Kidney tubule cell (primary cell): ENCODE data around the gene WDR31.
A peak's percentile ranks its signal among the peaks of the same experiment; 100 is the strongest.
"Not testable (repeated sequence)": the region's sequence is repeated elsewhere in the genome, so short reads cannot be mapped to it uniquely, and the experiment has no call there.

Experiments
- DNase-seq: peaks from one replicate; pipeline ENCODE4 v3.0.0-alpha.2; 2018; ENCODE audit warnings: low spot score

The WDR31 gene

DNA sequence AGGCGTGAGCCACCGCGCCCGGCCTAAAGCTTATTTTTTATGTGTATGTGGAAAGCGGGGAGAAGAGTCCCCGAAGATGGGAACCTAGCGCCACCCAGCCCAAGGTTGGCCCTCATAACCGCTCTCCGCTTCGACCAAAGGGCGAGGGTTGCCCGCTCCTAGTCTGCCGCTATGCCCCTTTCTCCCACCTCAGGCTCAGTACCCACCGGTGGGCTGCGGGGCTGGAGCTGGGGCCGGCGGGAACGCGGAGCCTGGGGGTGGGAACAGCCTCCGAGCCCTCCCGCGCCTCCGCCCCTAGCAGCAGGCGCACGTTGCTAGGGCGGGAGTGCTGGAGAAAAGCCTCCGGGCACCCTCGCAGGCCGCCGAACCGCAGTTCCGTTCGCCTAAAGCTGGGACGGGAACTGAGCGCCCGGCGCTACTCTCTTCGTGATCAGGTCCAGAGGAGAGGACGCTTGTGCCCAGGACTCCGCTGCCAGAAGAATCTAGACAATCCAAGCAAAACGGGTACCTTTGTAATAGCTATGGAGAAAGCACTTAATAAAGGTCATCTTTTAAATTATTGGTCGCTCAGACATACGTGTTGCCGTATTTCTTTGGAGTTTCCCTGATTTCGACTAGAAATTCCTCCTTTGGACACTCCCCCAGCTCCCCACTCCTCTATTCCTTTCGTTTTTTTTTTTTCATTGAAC lies at the start of gene WDR31:
Gene WDR31 (minus strand): TSS at position 265 of the 689 bp plus-strand sequence. CDS start 8,253 bp downstream, outside the sequence.
- DNase-seq: peak; percentile 91

DNA sequence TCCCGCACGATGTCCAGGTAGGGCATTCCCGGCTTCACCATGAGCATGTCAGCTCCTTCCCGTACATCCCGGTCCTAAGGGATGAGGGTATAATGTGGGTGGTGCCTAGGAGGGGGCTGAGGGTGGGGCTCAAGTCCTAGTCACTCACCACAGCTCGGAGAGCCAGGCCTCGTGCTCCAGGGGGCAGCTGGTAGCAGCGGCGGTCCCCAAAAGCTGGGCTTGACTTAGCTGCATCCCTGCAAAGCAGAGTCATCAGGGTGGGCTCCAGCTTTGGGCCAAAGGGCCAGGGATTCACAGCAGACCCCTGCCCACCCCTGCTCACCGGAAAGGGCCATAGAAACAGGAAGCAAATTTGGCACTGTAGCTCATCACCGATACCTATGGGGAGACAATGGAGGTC lies 49.4 kb upstream of the WDR31 start:
- DNase-seq: no peak

DNA sequence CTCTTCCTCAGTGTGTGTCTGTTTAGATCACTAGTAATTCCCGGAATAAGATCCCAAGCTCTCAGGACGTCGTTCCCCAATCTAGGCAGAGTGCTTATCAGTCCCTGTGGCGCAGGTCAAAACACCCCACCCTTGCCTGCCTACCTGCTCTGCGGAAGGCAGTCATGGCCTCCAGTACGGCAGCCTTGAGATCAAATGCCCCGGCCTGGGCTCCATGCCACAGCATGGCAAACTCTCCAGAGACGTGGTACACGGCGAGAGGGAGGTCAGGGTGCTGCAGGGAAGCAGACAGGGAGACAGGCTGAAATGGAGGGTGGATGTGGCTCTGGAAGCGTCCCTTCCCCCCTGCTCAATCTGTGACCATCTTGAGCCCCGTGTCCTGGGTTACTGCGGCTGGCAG lies 48.8 kb upstream of the WDR31 start:
- DNase-seq: no peak

DNA sequence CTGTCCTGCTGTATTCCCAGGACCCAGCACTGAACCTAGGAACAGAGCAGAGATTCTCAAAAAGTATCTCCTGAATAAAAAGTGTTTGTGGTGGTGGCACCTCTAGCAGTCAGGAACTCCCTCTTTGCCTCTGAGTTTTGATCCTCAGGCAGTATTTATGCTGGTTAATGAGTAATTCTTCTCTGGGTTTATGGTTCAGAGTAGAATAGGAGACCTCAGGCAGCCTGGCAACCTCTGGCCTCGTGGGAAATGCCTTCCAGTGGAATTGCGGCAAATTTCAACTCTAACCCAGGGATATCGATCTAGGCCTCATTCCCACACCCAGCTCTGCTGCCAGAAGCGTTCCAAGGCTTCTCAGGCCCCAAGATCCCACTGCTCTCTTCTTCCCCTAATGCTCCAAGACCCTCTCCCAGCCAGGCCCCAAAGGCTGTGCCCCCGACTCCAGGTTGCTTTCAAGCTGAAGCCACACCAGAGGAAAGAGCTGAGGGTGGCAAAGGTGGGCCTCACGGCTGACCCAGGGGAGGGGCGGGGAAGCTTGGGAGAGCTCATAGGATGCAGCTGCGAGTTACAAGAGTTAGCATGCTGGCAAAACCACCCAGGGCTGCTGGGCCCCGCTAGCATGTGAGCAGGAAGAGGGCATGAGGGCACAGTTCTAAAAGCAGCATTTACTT lies 47.6 kb upstream of the WDR31 start:
- DNase-seq: peak; percentile 34

DNA sequence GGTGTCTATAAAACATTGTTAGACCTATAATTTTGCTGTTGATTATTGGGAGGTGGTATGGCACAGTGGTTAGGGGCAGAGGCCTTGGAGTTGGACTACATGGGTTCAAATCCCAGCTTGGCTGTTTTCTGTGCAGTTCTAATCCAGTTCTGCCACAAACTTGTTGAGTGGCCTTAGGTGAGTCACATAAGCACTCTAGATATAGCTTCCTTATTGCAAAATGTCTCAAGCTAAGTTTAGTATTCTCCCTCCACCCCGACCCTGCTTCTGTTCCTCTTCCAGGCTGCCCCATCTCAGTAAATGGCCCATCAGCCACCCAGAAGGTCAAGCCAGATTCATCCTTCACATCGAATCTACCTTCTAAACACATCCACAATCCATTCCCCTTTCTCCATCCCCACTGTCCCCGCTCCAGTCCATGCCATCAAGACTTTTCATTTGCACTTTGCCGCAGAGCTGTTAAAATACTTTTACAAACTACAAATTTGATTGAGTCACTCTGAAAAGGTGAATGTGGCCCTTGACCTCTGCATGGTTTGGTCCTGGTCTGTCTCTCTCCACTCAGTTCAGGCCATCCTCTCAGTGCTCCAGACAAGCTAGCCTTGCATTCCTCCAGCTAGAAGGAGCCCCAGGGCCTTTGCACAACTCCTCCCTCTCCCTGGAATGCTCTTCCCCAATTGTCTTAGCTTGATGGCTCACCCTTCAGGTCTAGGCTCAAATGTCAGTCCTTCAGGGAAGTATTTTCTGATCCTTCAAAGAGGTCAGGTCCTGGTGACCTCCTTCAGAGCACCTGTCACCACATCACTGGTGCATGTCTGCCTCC lies 46.7 kb upstream of the WDR31 start:
- DNase-seq: no peak

DNA sequence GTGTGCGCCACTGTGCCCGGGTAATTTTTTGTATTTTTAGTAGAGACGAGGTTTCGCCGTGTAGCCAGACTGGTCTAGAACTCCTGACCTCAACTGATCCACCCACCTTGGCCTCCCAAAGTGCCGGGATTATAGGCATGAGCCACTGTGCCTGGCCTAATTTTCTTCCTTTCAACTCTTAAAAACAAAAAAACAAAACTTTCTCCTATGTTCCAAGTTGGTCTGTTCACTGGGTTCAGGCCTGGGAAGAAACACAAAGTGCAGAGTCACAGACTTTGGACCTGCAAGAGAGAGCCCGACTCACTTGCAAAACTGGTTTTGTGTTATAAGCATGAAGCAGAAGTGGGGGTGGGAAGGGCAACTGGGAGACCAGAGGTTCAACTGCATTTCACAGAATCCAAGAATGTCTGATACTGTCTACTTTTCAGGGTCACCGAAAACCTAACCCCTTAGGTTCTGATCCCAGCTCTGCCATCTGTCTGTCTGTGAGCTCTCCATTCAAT lies 41.9 kb upstream of the WDR31 start:
- no peak for DNase-seq

DNA sequence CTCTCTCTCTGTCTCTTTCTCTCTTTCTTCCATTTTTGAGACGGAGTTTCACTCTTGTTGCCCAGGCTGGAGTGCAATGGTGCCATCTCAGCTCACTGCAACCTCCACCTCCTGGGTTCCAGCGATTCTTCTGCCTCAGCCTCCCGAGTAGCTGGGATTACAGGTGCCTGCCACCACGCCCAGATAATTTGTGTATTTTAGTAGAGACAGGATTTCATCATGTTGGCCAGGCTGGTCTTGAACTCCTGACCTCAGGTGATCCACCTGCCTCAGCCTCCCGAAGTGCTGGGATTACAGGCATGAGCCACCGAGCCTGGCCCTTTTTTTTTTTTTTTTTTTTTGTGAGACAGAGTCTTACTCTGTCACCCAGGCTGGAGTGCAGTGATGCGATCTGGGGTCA lies 41.4 kb upstream of the WDR31 start:
- not testable (repeated sequence) for DNase-seq

DNA sequence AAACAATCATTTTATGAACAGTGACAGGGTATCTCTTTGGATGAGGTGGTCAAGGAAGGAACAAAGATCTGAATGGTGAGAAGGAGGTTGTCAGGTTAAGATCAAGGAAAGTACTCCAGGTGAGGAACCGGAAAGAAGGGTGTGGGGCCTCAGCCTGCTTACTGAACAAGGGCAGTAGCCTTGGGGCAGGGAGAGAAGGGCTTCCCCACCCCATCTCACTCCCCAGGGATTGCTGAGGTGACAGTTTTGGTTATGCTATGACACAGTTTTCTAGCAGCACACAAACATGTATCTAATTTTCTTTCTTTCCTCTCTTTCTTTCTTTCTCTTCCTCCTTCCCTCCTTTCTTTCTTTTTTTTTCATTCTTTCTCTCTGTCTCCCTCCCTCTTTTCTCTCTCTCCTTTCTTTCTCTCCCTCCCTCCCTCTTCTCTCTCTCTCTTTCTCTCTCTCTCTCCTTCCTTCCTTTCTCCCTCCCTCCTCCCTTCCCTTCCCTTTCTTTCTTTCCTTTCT lies 40.8 kb upstream of the WDR31 start:
- no peak for DNase-seq

DNA sequence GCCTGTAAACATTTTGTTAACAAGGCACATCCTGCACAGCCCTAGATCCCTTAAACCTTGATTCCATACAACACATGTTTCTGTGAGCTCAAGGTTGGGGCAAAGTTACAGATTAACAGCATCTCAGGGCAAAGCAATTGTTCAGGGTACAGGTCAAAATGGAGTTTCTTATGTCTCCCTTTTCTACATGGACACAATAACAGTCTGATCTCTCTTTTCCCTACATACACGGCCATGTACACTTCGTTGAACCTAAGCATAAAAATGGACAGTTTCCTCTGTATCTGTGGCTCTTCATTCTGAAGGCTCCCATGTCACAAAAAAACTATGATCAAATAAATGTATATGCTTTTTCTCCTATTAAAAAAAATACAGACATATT lies 39.7 kb upstream of the WDR31 start:
- DNase-seq: not testable (repeated sequence)

DNA sequence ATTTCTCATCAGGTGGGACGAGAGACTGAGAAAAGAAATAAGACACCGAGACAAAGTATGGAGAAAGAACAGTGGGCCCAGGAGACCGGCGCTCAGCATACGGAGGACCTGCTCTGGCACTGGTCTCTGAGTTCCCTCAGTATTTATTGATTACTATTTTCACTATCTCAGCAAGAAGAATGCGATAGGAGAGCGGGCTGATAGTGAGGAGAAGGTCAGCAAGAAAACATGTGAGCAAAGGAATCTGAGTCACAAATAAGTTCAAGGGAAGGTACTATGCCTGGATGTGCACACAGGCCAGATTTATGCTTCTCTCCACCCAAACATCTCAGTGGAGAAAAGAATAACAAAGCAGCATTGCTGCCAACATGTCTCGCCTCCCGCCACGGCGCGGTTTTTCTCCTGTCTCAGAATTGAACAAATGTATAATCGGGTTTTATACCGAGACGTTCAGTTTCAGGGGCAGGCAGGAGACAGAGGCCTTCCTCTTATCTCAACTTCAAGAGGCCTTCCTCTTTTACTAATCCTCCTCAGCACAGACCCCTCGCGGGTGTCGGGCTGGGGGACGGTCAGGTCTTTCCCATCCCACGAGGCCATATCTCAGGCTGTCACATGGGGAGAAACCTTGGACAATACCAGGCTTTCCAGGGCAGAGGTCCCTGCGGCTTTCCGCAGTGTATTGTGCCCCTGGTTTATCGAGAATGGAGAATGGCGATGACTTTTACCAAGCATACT lies 39.2 kb upstream of the WDR31 start:
- not testable (repeated sequence) for DNase-seq

DNA sequence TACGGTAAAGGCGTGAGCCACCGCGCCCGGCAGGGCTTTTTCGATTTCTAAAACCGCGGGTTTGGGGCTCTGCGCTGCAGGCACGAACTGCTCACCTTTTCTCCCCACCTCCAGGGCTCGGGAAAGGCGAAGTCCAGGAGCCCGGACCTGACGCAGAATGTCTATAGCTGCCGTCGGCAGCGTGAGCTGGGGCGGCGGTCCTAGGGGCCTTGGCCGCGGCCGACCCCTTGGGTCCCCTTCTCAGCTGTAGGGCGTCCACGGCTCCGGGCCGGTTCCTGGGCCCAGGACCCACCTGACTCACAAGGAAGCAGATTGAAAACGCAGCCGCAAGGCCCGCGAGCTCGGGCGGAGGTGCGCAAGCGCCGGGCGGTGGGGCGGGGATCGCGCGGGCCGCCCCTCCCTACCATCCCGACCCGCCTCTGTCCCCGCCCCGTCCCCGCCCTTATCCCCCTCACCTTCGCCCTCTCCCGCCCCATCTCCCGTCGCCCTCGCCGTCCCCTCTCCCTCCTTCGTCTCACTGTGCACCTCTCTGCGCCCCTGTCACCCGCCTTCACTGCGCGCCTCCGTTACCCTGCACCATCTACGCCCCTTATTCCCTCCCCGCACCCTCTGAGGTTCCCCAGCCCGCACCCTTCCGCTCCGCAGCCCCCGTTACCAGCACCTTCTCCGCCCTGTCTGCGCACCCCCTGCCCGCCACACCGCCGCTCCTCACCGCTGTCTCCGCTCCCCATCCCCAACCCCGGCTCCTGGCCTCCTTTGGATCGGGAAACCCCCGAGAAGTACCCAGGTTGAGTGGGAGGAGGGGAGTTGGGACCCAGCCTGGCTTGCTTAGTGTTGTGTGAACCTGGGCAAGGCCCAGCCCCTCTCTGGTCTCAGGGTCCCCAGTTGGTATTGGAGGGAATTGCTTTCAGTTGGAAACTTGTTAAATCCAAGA lies 36.8 kb upstream of the WDR31 start, which contains the start of gene HDHD3:
Gene HDHD3 (minus strand): TSS at position 353 of the 934 bp plus-strand sequence. CDS start 2,632 bp downstream, outside the sequence.
- peak; percentile 90 for DNase-seq

DNA sequence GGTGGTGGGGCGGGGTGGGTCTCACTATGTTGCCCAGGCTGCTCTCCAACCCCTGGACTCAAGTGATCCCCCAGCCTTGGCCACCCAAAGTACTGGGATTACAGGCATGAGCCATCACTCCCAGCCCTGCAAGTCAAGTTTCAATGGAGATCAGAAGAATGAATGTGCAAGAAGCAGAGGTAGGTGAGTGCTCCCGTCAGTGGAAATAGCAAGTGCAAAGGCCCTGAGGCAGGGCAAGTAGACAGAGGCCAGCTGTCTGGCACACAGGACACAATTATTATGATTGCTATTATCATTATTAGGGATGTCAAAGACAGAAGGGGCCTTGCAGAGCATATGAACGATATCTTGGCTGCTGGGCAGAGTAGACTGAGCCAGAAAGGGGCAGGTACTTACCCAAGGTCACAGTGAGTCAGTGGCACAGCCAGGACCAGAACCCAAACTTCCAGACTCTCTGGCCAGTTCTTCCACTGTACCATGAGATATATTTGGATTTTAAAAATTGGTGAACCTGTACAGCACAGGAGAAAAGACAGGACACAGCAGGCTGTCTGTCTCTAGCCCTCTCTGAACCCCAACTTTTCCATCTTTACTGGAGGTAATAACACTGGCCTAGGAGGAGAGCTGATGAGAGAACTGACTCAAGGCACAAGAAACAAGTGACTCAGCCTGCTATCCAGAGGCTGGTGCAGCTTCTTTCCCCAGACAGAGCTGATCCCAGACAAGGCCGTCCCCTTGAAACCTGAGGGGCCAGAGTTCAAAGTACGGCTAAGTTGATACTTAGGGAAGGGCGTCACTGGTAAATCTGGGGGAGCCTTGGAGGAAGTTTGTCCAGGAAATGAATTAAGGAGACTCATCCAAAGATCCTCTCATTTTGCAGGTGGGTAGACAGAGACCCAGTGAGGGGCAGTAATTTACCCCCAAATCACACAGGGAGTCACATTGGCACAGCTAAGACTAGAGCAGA lies 35.3 kb upstream of the WDR31 start:
- DNase-seq: peak; percentile 71

DNA sequence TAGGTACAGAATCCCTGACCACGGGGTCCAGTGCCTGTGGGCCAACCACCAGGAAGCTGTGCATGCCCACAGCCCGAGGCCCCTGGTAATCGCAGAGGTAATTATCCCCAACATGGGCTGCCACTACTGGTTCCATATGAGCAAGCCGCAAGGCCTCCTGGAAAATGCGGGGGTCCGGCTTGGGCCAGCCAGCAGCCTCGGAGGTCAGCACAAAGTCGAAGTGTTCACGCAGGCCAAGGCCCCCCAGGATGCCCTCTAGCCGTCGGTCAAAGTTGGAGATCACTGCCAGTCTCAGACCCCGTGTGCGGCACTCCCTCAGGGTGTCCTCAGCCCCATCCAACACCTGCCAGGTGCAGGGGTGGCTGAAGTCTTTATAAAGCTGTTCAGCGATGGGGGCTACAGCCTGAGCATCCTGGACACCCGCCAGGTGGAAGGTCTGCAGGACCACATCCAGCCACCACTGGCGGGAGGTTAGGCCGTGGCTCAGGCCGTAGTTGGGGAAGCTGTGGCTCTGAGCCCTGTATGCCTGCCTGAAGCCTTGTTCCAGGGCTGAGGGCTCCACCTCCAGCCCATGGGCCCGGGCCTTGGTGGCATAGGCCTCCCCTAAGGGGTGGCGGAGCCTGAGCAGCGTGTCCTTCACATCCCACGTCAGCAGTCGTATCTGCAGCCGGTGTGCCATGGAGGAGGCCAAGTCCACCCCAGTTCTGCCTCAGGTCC lies 33.8 kb upstream of the WDR31 start:
- no peak for DNase-seq

DNA sequence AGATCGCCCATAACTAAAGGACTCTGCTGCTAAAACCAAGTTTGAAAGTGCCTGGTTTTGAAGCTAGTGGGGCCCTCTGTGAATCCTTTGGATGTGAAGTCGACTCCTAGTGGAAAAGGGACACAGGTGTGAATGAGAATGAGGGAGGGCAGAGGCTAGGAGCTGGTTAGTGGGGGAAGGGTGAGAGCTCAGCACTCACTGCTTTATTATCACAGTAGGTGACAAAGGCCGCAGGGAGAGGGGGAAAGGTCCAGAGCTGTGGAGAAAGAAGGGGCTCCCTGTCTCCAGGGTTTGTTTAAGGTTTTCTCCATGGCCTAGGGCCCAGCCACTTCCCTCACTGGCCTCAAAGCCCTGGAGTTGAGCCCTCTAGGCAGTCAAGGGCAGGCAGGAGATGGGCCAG lies 33.2 kb upstream of the WDR31 start:
- no peak for DNase-seq

DNA sequence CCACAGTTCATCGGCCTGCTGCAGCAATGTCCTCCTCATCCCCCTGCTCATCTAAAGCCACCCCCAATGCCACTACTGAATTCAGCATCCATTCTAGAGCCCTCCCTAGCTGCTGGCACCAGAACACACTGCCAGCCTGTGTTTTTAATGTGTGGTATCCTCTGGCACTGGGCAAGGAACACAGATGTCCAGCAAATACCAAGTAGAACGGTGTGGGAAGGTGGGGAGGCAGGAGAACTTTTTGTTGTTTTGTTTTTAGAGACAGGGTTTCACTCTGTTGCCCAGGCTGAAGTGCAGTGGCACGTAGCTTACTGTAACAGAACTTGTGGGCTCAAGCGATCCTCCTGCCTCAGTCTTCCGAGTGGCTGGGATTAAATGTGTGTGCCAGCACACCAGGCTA lies 32.0 kb upstream of the WDR31 start:
- DNase-seq: no peak

DNA sequence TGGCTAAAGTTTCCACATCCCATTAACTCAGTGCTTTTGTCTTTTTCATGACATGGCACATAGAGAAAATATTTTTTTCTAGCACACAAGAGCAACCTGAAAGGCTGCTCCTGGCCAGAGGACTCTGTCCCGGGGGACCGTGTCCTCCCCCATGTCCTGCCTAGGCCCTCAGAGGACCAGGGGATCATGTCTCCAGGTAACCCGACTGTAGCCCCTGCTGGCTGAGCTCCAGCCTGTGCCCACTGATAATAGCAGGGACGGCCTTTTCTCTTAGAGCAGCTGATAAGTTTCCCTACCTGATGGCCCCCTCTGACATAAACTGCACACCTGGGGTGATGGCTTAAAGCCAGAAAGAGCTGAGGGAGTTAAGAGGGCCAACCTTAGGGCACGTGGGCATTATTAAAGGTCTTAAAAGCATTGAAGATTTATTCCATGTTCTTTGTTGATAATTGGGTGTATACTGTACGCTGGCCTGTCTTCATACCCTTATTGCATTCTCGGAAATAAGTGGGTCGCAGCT lies 30.8 kb upstream of the WDR31 start:
- DNase-seq: no peak

DNA sequence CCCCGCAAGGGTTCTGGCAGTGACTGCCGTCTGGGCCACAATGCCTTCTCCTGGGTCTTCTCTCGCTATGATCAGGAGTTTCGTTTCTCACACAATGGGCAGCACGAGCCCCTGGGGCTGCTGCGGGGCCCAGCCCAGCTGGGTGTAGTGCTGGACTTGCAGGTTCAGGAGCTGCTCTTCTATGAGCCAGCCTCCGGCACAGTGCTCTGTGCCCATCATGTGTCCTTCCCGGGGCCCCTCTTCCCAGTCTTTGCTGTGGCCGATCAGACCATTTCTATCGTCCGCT lies 29.7 kb upstream of the WDR31 start:
- no peak for DNase-seq

DNA sequence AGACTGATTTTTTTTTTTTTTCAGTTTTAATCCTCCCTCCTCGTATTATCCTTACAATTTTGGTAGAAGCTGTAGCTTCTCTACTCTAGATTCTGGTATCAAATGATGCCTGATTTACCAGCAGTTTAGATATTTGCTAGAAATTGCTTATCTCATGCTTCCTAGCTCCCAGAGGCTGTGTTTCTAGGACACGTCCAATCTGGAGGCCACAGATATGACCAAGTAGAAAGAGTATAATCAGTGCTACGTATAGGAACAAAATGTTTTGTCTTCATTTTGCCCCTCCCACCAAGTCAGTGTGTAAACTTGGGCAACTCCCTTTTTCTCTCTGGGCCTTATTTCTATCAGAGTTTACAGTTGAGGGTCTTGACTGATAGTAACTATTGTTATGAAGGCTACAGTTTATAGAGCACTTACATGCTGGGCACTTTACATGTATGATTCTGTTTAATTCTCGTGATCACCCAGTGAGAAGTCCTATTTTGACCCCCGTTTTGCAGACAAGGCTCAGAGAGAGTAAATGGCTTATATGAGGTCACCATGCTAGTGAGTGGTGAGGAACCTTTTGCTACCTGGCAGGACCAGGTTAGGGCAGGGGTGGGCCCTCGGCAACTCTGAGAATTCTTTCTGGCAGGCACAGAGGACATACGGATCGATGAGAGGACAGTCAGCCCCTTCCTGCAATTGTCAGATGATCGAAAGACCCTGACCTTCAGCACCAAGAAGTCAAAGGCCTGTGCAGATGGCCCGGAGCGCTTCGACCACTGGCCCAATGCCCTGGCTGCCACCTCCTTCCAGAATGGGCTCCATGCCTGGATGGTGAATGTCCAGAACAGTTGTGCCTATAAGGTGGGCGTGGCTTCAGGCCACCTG lies 29.1 kb upstream of the WDR31 start:
- no peak for DNase-seq
